B cell (primary cell): ENCODE data around the gene ZC3H18. TPM values are rescaled to one million over a fixed set of nuclear protein-coding genes. Genes with fewer than 3 reads are reported as not detected.
A peak's percentile ranks its signal among the peaks of the same experiment; 100 is the strongest.

ENCODE experiments used
- ATAC-seq: fragments of 200-7000 bp; cut with Tn5 transposase; one replicate; pipeline ENCODE4 v1.10.0; 2021; ENCODE audit warnings: low read depth, mild to moderate bottlenecking, moderate number of reproducible peaks, moderate library complexity
- CTCF ChIA-PET: fragments of 350-600 bp; sonication (Branson Sonifier 250); formaldehyde crosslinking; loops from one replicate; lab custom pipeline; 2021; ENCODE audit warnings: antibody characterized with exemption, inconsistent platforms; lab: Charles Lee
- POLR2A ChIA-PET: fragments of 350-600 bp; sonication (Branson Sonifier 250); formaldehyde crosslinking; loops from one replicate; lab custom pipeline; 2021; ENCODE audit warnings: antibody characterized with exemption; lab: Charles Lee
- DNase-seq: peaks from one replicate; pipeline ENCODE4 v3.0.0; 2013
- H2AFZ ChIP-seq: 2 replicates; pipeline ENCODE4 v1.6.1; 2012; ENCODE audit warnings: mild to moderate bottlenecking, low read depth, low read length; ENCODE audit not compliant: insufficient read depth, poor library complexity, severe bottlenecking
- H3K27ac ChIP-seq, 2 donors: 1 replicate in 1 of 2; 2 replicates in 1 of 2; pipeline ENCODE4 v1.5.1; 2012 to 2013; ENCODE audit warnings: low read length in 2 of 2, mild to moderate bottlenecking in 2 of 2, moderate library complexity in 1 of 2
- H3K27me3 ChIP-seq, 4 experiments: fragments of 200-600 bp in 1 of 4; sonication (generic) in 1 of 4; replicated peaks in 1 of 4; 1 replicate in 2 of 4; 2 replicates in 2 of 4; pipeline versions ENCODE4 v1.6.1 to v1.7.0; 2013 to 2016; ENCODE audit warnings: low read length in 3 of 4, mild to moderate bottlenecking in 2 of 4, mixed read lengths in 1 of 4, moderate library complexity in 1 of 4; ENCODE audit not compliant: insufficient read depth in 4 of 4, control insufficient read depth in 3 of 4; ENCODE audit errors: control extremely low read depth in 1 of 4
- H3K36me3 ChIP-seq, 2 experiments: replicated peaks in 1 of 2; 1 replicate in 1 of 2; 2 replicates in 1 of 2; pipeline versions ENCODE4 v1.6.1 to v1.7.1; 2013; ENCODE audit warnings: low read length in 1 of 2; ENCODE audit not compliant: insufficient read depth in 2 of 2, control insufficient read depth in 1 of 2; ENCODE audit errors: control extremely low read depth in 1 of 2, extremely low read depth in 1 of 2
- H3K4me1 ChIP-seq, 2 donors: fragments of 200-600 bp in 1 of 2; sonication (generic) in 1 of 2; 1 replicate in 1 of 2; 2 replicates in 1 of 2; pipeline versions ENCODE4 v1.5.1 to v1.6.1; 2013 to 2017; ENCODE audit warnings: low read length in 2 of 2; ENCODE audit not compliant: control insufficient read depth in 2 of 2, insufficient read depth in 2 of 2
- H3K4me2 ChIP-seq: replicated peaks from 2 replicates; pipeline ENCODE3; 2012; ENCODE audit warnings: mild to moderate bottlenecking, low read depth, low read length; ENCODE audit not compliant: poor library complexity, severe bottlenecking
- H3K4me3 ChIP-seq, 5 experiments: fragments of 200-600 bp in 1 of 5; sonication (generic) in 1 of 5; 1 replicate in 3 of 5; 2 replicates in 2 of 5; pipeline versions ENCODE4 v1.5.1 to v1.7.0; 2011 to 2016; ENCODE audit warnings: low read length in 4 of 5, mild to moderate bottlenecking in 4 of 5, low read depth in 2 of 5, control low read depth in 1 of 5, moderate library complexity in 1 of 5; ENCODE audit not compliant: insufficient read depth in 1 of 5; ENCODE audit errors: control extremely low read depth in 1 of 5, extremely low read depth in 1 of 5
- H3K79me2 ChIP-seq: fragments of 200-600 bp; sonication (generic); one replicate; pipeline ENCODE4 v1.6.0; 2016; ENCODE audit warnings: low read length; ENCODE audit not compliant: control insufficient read depth, insufficient read depth
- H3K9ac ChIP-seq: fragments of 200-600 bp; sonication (generic); 2 replicates; pipeline ENCODE4 v1.6.1; 2017; ENCODE audit warnings: mild to moderate bottlenecking, low read length, moderate library complexity
- H3K9me3 ChIP-seq, 3 donors: one replicate each; pipeline versions ENCODE4 v1.6.1 to v1.7.1; 2013; ENCODE audit warnings: low read length in 2 of 3; ENCODE audit not compliant: control insufficient read depth in 2 of 3, insufficient read depth in 1 of 3; ENCODE audit errors: control extremely low read depth in 1 of 3
- H4K20me1 ChIP-seq: 2 replicates; pipeline ENCODE4 v1.6.0; 2012; ENCODE audit warnings: mild to moderate bottlenecking, low read length; ENCODE audit not compliant: insufficient read depth, control insufficient read depth, poor library complexity, severe bottlenecking
- H3K27ac Mint-ChIP-seq: one replicate; pipeline ENCODE4 v1.8.0; 2021; ENCODE audit warnings: mixed read lengths
- H3K27me3 Mint-ChIP-seq: one replicate; pipeline ENCODE4 v1.8.0; 2021; ENCODE audit warnings: mixed read lengths
- H3K4me1 Mint-ChIP-seq: one replicate; pipeline ENCODE4 v1.8.0; 2021; ENCODE audit warnings: mixed read lengths
- H3K4me3 Mint-ChIP-seq: one replicate; pipeline ENCODE4 v1.8.0; 2021; ENCODE audit warnings: mixed read lengths
- H3K9me3 Mint-ChIP-seq: one replicate; pipeline ENCODE4 v1.8.0; 2022; ENCODE audit warnings: mixed read lengths; ENCODE audit not compliant: insufficient read depth
- CTCF ChIP-seq: fragments of 200-600 bp; IDR thresholded peaks from one replicate; pipeline ENCODE4 v1.8.0; 2022; ENCODE audit warnings: antibody characterized with exemption, mild to moderate bottlenecking
- EZH2 ChIP-seq: IDR thresholded peaks from 2 replicates; pipeline ENCODE4 v1.6.1; 2012; ENCODE audit warnings: borderline replicate concordance, low read depth, mild to moderate bottlenecking, moderate library complexity, low read length; ENCODE audit not compliant: insufficient read depth, poor library complexity, severe bottlenecking
- WGBS: methylation state at CpG from one replicate; pipeline ENCODE4 v1.1.5; 2013; ENCODE audit warnings: missing lambda C conversion rate; ENCODE audit not compliant: insufficient coverage; 5-methylcytosine and 5-hydroxymethylcytosine counted together
- intact Hi-C: fragments of 100-400 bp; cut with micrococcal nuclease; formaldehyde crosslinking; loops from one replicate; pipeline ENCODE4 v1.10.0; 2022
- polyA plus RNA-seq: library from polyadenylated mRNA; depleted of rRNA; stranded (reverse); fragments of >200 nt; gene quantifications from 2 replicates; pipeline ENCODE4 v1.2.3, GENCODE V29; 2012
- total RNA-seq, 2 donors: library from RNA; stranded (reverse); fragments of 120-200 nt in 1 of 2; gene quantifications; 1 replicate in 1 of 2; 2 replicates in 1 of 2; pipeline versions ENCODE4 v1.2.3 to v1.2.4, GENCODE V29; 2013 to 2022

The ZC3H18 gene
- total and polyA plus RNA-seq, 2 donors (not counting 1 experiment from before 2014, with no cell fraction given) = 40.4 to 74.2 TPM

- Histone ChIP-seq H3K27ac (no peak overlapping the region), H3K27me3 (no peaks in the 10 kb centered on the region), H3K36me3 (no peaks in the 10 kb centered on the region), H4K20me1 (peaks cover 7% of the 10 kb centered on the region), H3K4me3 (no peak overlapping the region), H2AFZ (no peak overlapping the region), H3K79me2 (no peaks in the 10 kb centered on the region), H3K9ac (no peak overlapping the region), H3K4me2 (no peak overlapping the region), H3K4me1 (peaks cover 0 to 6% of the 10 kb centered on the region in 2 donors), H3K9me3 (no peaks in the 10 kb centered on the region)
- ChIA-PET CTCF (interaction anchor here (1.3 kb wide), 1 partner anchor 83 kb away, joined by 6 read pairs; no protein-coding TSS in a partner anchor), POLR2A (no interaction called here)
- Mint-ChIP-seq H3K9me3 (no peaks in the 10 kb centered on the region), H3K4me1 (peaks cover 5% of the 10 kb centered on the region), H3K27ac (no peak overlapping the region), H3K4me3 (no peak overlapping the region), H3K27me3 (no peaks in the 10 kb centered on the region)
- TF ChIP-seq CTCF (no peak), EZH2 (no peak)
- intact Hi-C loops = loop anchor here (1.0 to 2.0 kb wide), 2 partner anchors 36 to 47 kb away; no protein-coding TSS in a partner anchor
- ATAC-seq (no peak), DNase-seq (peak; percentile 38)
- 94% methylated on average over 9 of the region's 9 CpGs for WGBS
Measured at GRCh38 chr16:88526906-88527185, 43.4 kb upstream of the ZC3H18 start.

GRCh38 chr16:88527186-88527936, 42.8 kb upstream of the ZC3H18 start:
- no peaks in the 10 kb centered on the region for H3K9me3 Mint-ChIP-seq
- ChIA-PET POLR2A (no interaction called here), CTCF (interaction anchor here (1.1 to 1.3 kb wide), 4 partner anchors 78 to 84 kb away, joined by 3 to 6 read pairs (median 4); no protein-coding TSS in a partner anchor)
- Histone ChIP-seq H3K79me2 (no peaks in the 10 kb centered on the region), H3K4me2 (peak overlapping the region; percentile 14), H3K9ac (no peak overlapping the region), H4K20me1 (peaks cover 7% of the 10 kb centered on the region), H3K36me3 (no peaks in the 10 kb centered on the region), H3K9me3 (no peaks in the 10 kb centered on the region), H3K27ac (no peak overlapping the region), H2AFZ (no peak overlapping the region), H3K4me1 (peaks cover 0 to 6% of the 10 kb centered on the region in 2 donors), H3K27me3 (no peaks in the 10 kb centered on the region), H3K4me3 (no peak overlapping the region)
- H3K27ac Mint-ChIP-seq = no peak overlapping the region
- ATAC-seq (peak; percentile 81), DNase-seq (peak; percentile 76)
- peak; percentile 90 for TF ChIP-seq CTCF
- TF ChIP-seq EZH2 = no peak
- H3K4me1 Mint-ChIP-seq = peaks cover 5% of the 10 kb centered on the region
- H3K27me3 Mint-ChIP-seq = no peaks in the 10 kb centered on the region
- no peak overlapping the region for H3K4me3 Mint-ChIP-seq
- 41% methylated on average over 31 of the region's 32 CpGs for WGBS
- intact Hi-C loops = loop anchor here (1.0 to 2.0 kb wide), 2 partner anchors 35 to 47 kb away; no protein-coding TSS in a partner anchor
